HUES48 (cell line): ENCODE results near the gene ETV3L.

Experiments
- H3K27ac ChIP-seq: one replicate; pipeline ENCODE4 v1.7.0; 2013; ENCODE audit warnings: low read depth, low read length, inconsistent platforms
- H3K27me3 ChIP-seq: 2 replicates; pipeline ENCODE4 v1.6.1; 2013; ENCODE audit warnings: mild to moderate bottlenecking, low read length; ENCODE audit not compliant: control insufficient read depth, insufficient read depth
- H3K36me3 ChIP-seq: 2 replicates; pipeline ENCODE4 v1.6.1; 2013; ENCODE audit warnings: low read length; ENCODE audit not compliant: control insufficient read depth, insufficient read depth
- H3K4me1 ChIP-seq: 2 replicates; pipeline ENCODE4 v1.6.1; 2013; ENCODE audit warnings: mild to moderate bottlenecking, low read length; ENCODE audit not compliant: control insufficient read depth, insufficient read depth
- H3K4me3 ChIP-seq: 2 replicates; pipeline ENCODE4 v1.5.1; 2013; ENCODE audit warnings: mild to moderate bottlenecking, low read depth, low read length
- H3K9ac ChIP-seq: 2 replicates; pipeline ENCODE4 v1.6.1; 2013; ENCODE audit warnings: mild to moderate bottlenecking, low read depth, low read length, moderate library complexity
- H3K9me3 ChIP-seq: 2 replicates; pipeline ENCODE4 v1.6.1; 2013; ENCODE audit warnings: low read length; ENCODE audit not compliant: control insufficient read depth, insufficient read depth

Gene ETV3L

GRCh38 chr1:157132111-157132510 lies 32.5 kb upstream of the ETV3L start:
- Histone ChIP-seq H3K9me3 (no peaks in the 10 kb centered on the region), H3K27me3 (no peaks in the 10 kb centered on the region), H3K36me3 (peaks cover 83% of the 10 kb centered on the region), H3K4me1 (peaks cover 9% of the 10 kb centered on the region), H3K27ac (no peak overlapping the region), H3K4me3 (no peak overlapping the region), H3K9ac (no peak overlapping the region)

DNA sequence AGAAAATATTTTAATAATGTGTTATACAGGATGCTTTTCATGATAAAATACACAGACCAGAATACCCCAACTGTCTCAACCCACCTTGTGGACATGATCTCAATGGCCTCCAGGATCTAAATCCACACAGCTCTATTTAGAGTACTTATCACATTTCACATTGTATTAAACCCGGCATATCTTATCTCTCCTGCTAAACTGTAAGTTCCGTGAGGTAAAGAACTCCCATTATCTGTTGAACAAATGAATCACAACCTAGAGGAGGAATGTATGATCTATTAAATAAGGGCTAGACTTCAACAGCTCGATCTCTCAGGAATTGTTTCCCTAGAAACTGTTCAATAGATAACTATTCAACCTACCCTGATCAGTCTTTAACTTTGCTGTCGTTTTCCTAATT lies 31.7 kb upstream of the ETV3L start:
- H3K36me3 ChIP-seq: peaks cover 88% of the 10 kb centered on the region
- no peak overlapping the region for H3K27ac ChIP-seq
- no peaks in the 10 kb centered on the region for H3K27me3 ChIP-seq
- H3K4me3 ChIP-seq: no peak overlapping the region
- no peaks in the 10 kb centered on the region for H3K9me3 ChIP-seq
- H3K9ac ChIP-seq: no peak overlapping the region
- H3K4me1 ChIP-seq: peaks cover under 1% of the 10 kb centered on the region

- H3K9ac ChIP-seq: no peak overlapping the region
- H3K36me3 ChIP-seq: peaks cover 65% of the 10 kb centered on the region
- no peak overlapping the region for H3K4me3 ChIP-seq
- H3K27ac ChIP-seq: no peak overlapping the region
- H3K4me1 ChIP-seq: peaks cover 7% of the 10 kb centered on the region; the same call in 1 of the 2 replicates
- H3K27me3 ChIP-seq: no peaks in the 10 kb centered on the region
- no peaks in the 10 kb centered on the region for H3K9me3 ChIP-seq
These were observed 25.2 kb upstream of the ETV3L start for GRCh38 chr1:157124855-157125254.

- H3K27ac ChIP-seq: no peak overlapping the region
- no peaks in the 10 kb centered on the region for H3K27me3 ChIP-seq
- no peak overlapping the region for H3K4me3 ChIP-seq
- H3K9ac ChIP-seq: no peak overlapping the region
- H3K9me3 ChIP-seq: no peaks in the 10 kb centered on the region
- H3K4me1 ChIP-seq: peaks cover 36% of the 10 kb centered on the region
- peaks cover 22% of the 10 kb centered on the region for H3K36me3 ChIP-seq
These were observed 19.8 kb upstream of the ETV3L start for GRCh38 chr1:157119448-157119847.

DNA sequence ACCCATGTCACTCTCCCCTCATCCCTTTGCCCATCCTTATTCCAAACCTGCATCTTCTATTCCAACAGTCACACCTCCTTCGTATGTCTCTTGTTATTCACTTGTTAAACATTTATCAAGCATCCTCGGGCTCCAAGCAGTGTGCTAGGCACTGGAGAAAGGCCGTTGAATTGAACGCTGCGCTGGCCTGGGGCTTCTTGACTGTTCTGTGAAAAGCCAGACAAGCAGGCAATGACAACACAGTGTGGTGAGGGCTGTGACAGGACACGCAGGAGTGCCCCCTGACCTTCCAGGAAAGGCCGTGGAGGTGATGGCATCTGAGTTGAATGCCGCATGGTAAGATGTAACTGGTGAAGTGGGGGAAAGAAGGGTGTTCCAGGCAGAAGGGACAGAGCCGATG lies 19.4 kb upstream of the ETV3L start:
- Histone ChIP-seq H3K36me3 (peaks cover 18% of the 10 kb centered on the region), H3K4me1 (peaks cover 40% of the 10 kb centered on the region), H3K4me3 (no peak overlapping the region), H3K27ac (no peak overlapping the region), H3K9ac (no peak overlapping the region), H3K9me3 (no peaks in the 10 kb centered on the region), H3K27me3 (no peaks in the 10 kb centered on the region)

DNA sequence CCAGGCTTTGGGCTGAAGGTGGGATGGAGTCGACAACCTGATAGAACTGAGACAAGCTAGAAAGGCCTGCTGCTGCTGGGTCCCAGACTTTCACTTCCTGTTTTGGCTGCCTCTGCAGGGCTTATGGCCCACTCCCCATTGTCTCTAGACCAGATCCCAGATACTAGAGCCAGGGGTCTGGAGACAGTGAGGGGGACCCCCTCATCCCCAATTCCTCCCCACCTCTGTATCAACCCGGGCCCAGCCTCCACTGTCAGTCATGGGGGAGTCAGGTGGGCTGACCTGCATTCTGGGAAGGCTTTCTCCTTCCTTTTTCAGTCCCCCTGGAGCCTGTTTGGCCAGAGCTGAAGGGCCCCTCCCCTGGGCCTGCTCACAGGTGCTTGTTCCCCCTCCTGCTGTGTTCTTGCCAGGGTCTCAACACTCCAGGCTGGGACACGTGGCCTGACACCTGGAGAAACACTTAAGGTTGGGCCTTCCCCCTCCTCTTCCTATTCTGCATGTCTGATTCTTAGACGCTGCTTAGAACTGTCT lies 18.0 kb upstream of the ETV3L start:
- Histone ChIP-seq H3K27ac (no peak overlapping the region), H3K4me1 (peaks cover 55% of the 10 kb centered on the region), H3K4me3 (no peak overlapping the region), H3K9ac (no peak overlapping the region), H3K27me3 (peaks cover 1% of the 10 kb centered on the region; the same call in 1 of the 2 replicates), H3K9me3 (no peaks in the 10 kb centered on the region), H3K36me3 (peaks cover 4% of the 10 kb centered on the region; the same call in 1 of the 2 replicates)

DNA sequence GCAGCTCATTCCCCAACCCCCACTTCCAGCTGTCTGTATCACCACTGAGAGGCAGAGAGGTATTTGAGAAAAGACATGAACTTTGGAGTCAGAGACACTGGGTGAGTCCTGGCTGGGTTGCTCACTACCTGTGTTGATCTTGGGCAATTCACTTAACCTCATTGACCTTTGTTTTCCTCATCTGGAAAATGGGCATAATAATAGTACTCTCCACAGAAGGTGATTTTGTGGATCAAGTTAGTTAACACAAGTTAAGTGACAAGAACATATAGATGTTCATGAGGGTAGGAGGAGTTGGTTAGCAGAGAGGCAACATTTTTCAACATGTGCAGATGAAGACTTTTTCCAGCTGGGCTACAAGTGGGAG lies 17.1 kb upstream of the ETV3L start:
- no peak overlapping the region for H3K4me3 ChIP-seq
- no peaks in the 10 kb centered on the region for H3K9me3 ChIP-seq
- H3K27me3 ChIP-seq: peaks cover 9% of the 10 kb centered on the region
- no peaks in the 10 kb centered on the region for H3K36me3 ChIP-seq
- H3K9ac ChIP-seq: no peak overlapping the region
- no peak overlapping the region for H3K27ac ChIP-seq
- peaks cover 61% of the 10 kb centered on the region for H3K4me1 ChIP-seq

GRCh38 chr1:157115851-157116736 lies 16.5 kb upstream of the ETV3L start:
- no peak overlapping the region for H3K9ac ChIP-seq
- no peaks in the 10 kb centered on the region for H3K36me3 ChIP-seq
- H3K27ac ChIP-seq: no peak overlapping the region
- peaks cover 61% of the 10 kb centered on the region for H3K4me1 ChIP-seq
- H3K27me3 ChIP-seq: peaks cover 13% of the 10 kb centered on the region
- no peaks in the 10 kb centered on the region for H3K9me3 ChIP-seq
- H3K4me3 ChIP-seq: no peak overlapping the region

DNA sequence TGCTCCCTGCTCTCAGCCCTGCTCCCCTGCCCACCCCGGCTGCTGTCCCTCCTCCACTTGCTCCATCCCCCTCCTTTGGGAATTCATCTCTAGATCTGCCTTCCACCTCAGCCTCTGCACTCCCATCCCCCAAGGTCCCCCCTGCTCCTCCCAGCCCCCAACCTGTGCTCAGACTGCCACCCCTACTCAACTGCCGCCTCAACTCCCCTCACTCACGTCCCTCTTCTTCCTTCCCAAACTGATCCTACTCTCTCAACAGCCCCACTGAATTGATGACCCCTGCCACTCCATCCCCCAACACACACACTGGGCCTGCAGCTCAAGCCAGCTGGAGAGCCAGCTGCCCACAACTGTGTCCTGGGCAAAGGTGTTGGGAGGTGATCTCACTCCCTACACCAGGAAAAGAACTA lies 15.8 kb upstream of the ETV3L start:
- Histone ChIP-seq H3K9ac (no peak overlapping the region), H3K4me1 (peaks cover 66% of the 10 kb centered on the region), H3K27me3 (peaks cover 16% of the 10 kb centered on the region), H3K27ac (no peak overlapping the region), H3K4me3 (no peak overlapping the region), H3K9me3 (no peaks in the 10 kb centered on the region), H3K36me3 (no peaks in the 10 kb centered on the region)

DNA sequence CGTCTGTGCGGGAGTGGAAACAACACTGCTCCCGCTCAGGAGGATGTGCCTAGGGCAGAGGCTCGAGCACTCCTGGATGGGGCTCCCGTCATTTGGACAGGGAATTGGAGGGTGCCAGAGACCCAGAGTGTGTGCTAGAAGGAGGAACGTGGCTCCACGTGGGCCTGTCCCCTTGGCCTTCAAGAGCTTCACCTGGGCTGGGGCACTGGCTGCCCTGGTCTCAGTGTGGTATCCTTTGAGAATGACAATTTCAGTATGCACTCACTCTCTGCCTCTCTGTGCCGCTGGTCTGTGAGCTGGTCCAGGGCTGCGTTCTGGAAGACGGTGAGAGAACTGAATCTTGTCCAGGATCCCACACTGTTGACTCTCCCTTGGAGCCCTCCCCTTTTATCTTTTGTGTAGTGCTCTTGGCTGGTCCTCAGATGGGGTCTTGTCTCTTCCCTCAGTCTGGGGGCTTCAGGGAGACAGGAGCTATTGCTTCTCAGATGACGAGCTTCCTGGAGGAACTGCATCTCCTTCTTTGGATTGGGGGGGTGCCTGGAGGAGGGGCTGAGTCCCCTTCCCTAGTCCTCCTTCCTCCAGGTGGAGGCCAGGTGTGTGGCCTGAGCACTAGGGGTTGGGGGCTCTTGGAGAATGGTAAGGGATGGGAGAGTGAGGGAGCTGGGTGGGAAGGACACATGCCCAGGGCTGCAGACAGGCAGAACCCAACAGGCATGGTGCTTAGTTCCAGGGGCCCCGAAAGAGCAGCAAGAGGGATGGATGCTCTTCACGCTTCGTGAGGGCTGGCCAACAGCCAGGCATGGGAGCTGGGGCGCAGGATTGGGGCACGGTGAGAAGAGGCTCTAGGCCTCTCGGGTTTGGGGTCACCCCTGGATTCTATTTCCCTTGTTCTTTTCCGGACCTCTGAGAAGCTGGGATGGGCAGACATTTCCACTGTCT lies 14.8 kb upstream of the ETV3L start:
- no peaks in the 10 kb centered on the region for H3K9me3 ChIP-seq
- no peaks in the 10 kb centered on the region for H3K36me3 ChIP-seq
- H3K27me3 ChIP-seq: peaks cover 16% of the 10 kb centered on the region
- H3K4me1 ChIP-seq: peaks cover 66% of the 10 kb centered on the region
- no peak overlapping the region for H3K4me3 ChIP-seq
- H3K9ac ChIP-seq: no peak overlapping the region
- H3K27ac ChIP-seq: no peak overlapping the region
